Muscle layer of duodenum (tissue), 2 donors: ENCODE results near the gene KPNA5.
"Not testable (repeated sequence)": the region's sequence is repeated elsewhere in the genome, so short reads cannot be mapped to it uniquely, and the experiment has no call there.

Source experiments
- H3K27ac ChIP-seq: one replicate; pipeline ENCODE4 v1.7.0; 2013; ENCODE audit warnings: mild to moderate bottlenecking, low read length
- H3K27me3 ChIP-seq: one replicate; pipeline ENCODE4 v1.7.0; 2013; ENCODE audit warnings: low read depth, mild to moderate bottlenecking, control low read depth, low read length
- H3K36me3 ChIP-seq, 2 donors: one replicate each; pipeline ENCODE4 v1.7.0; 2013; ENCODE audit warnings: low read length in 2 of 2, control low read depth in 1 of 2, mild to moderate bottlenecking in 1 of 2; ENCODE audit not compliant: insufficient read depth in 2 of 2, control insufficient read depth in 1 of 2
- H3K4me1 ChIP-seq, 2 donors: one replicate each; pipeline ENCODE4 v1.7.0; 2013; ENCODE audit warnings: low read length in 2 of 2, mild to moderate bottlenecking in 2 of 2, control low read depth in 1 of 2, moderate library complexity in 1 of 2; ENCODE audit not compliant: insufficient read depth in 2 of 2, control insufficient read depth in 1 of 2
- H3K4me3 ChIP-seq, 2 donors: one replicate each; pipeline ENCODE4 v1.7.0; 2013; ENCODE audit warnings: low read length in 2 of 2, low read depth in 1 of 2, mild to moderate bottlenecking in 1 of 2
- H3K9me3 ChIP-seq, 2 donors: one replicate each; pipeline ENCODE4 v1.7.0; 2013; ENCODE audit warnings: low read length in 2 of 2, control low read depth in 1 of 2, mild to moderate bottlenecking in 1 of 2; ENCODE audit not compliant: control insufficient read depth in 1 of 2
- donor health status: healthy.

The KPNA5 gene

GRCh38 chr6:116680880-116681672, at the start of gene KPNA5:
Gene KPNA5, plus strand, starts transcription at chr6:116681211. Its CDS starts 124 bp downstream, at chr6:116681335.
- Histone ChIP-seq H3K27ac (peak within 1 kb of the TSS; percentile 63), H3K4me1 (peaks cover 0 to 11% of the 10 kb centered on the region in 2 donors), H3K27me3 (no peaks in the 10 kb centered on the region), H3K36me3 (no peaks in the 10 kb centered on the region), H3K4me3 (peak within 1 kb of the TSS; percentile 73 to 95), H3K9me3 (no peaks in the 10 kb centered on the region)

- Histone ChIP-seq H3K4me3 (no peak overlapping the region), H3K27me3 (no peaks in the 10 kb centered on the region), H3K4me1 (no peaks in the 10 kb centered on the region), H3K27ac (no peak overlapping the region), H3K9me3 (no peaks in the 10 kb centered on the region), H3K36me3 (peaks cover 0 to 16% of the 10 kb centered on the region in 2 donors)
These were observed 49.5 kb upstream of the KPNA5 start for GRCh38 chr6:116631379-116631990.

GRCh38 chr6:116633685-116634084, 47.3 kb upstream of the KPNA5 start:
- H3K36me3 ChIP-seq = peaks cover 0 to 16% of the 10 kb centered on the region in 2 donors
- H3K4me1 ChIP-seq = no peaks in the 10 kb centered on the region

GRCh38 chr6:116648156-116648555, 32.9 kb upstream of the KPNA5 start:
- H3K27ac ChIP-seq = no peak overlapping the region
- H3K36me3 ChIP-seq = peaks cover 10 to 16% of the 10 kb centered on the region in 2 donors
- H3K27me3 ChIP-seq = no peaks in the 10 kb centered on the region

More at GRCh38 chr6:116633685-116634084, 47.3 kb upstream of the KPNA5 start:
- H3K27ac ChIP-seq = no peak overlapping the region
- no peaks in the 10 kb centered on the region for H3K27me3 ChIP-seq
- H3K4me3 ChIP-seq = no peak overlapping the region
- no peaks in the 10 kb centered on the region for H3K9me3 ChIP-seq

GRCh38 chr6:116649129-116649528, 31.9 kb upstream of the KPNA5 start:
- Histone ChIP-seq H3K27me3 (no peaks in the 10 kb centered on the region), H3K4me3 (no peak overlapping the region), H3K27ac (no peak overlapping the region), H3K36me3 (peaks cover 10 to 16% of the 10 kb centered on the region in 2 donors), H3K4me1 (no peaks in the 10 kb centered on the region), H3K9me3 (no peaks in the 10 kb centered on the region)

More at GRCh38 chr6:116648156-116648555, 32.9 kb upstream of the KPNA5 start:
- no peak overlapping the region for H3K4me3 ChIP-seq
- H3K9me3 ChIP-seq = no peaks in the 10 kb centered on the region
- no peaks in the 10 kb centered on the region for H3K4me1 ChIP-seq

- no peak overlapping the region for H3K27ac ChIP-seq
- no peaks in the 10 kb centered on the region for H3K27me3 ChIP-seq
- no peak overlapping the region for H3K4me3 ChIP-seq
- no peaks in the 10 kb centered on the region for H3K4me1 ChIP-seq
- no peaks in the 10 kb centered on the region for H3K9me3 ChIP-seq
- H3K36me3 ChIP-seq = peaks cover 10 to 14% of the 10 kb centered on the region in 2 donors
These were observed 29.1 kb upstream of the KPNA5 start for GRCh38 chr6:116651916-116652315.

GRCh38 chr6:116661594-116661993, 19.4 kb upstream of the KPNA5 start:
- H3K4me1 ChIP-seq = peaks cover 9 to 11% of the 10 kb centered on the region in 2 donors
- H3K36me3 ChIP-seq = peaks cover 6 to 15% of the 10 kb centered on the region in 2 donors
- no peak overlapping the region for H3K4me3 ChIP-seq
- no peaks in the 10 kb centered on the region for H3K9me3 ChIP-seq
- no peaks in the 10 kb centered on the region for H3K27me3 ChIP-seq
- H3K27ac ChIP-seq = no peak overlapping the region

GRCh38 chr6:116662202-116662601, 18.8 kb upstream of the KPNA5 start:
- Histone ChIP-seq H3K36me3 (peaks cover 6 to 13% of the 10 kb centered on the region in 2 donors), H3K27me3 (no peaks in the 10 kb centered on the region), H3K27ac (no peak overlapping the region), H3K4me1 (peaks cover 14 to 15% of the 10 kb centered on the region in 2 donors), H3K4me3 (no peak overlapping the region), H3K9me3 (no peaks in the 10 kb centered on the region)

GRCh38 chr6:116663308-116663707, 17.7 kb upstream of the KPNA5 start:
- Histone ChIP-seq H3K36me3 (peaks cover 0 to 6% of the 10 kb centered on the region in 2 donors), H3K4me3 (no peak overlapping the region), H3K4me1 (peaks cover 14 to 21% of the 10 kb centered on the region in 2 donors), H3K9me3 (no peaks in the 10 kb centered on the region), H3K27me3 (no peaks in the 10 kb centered on the region), H3K27ac (no peak overlapping the region)

- H3K27ac ChIP-seq, H3K27me3 ChIP-seq, H3K4me3 ChIP-seq, H3K9me3 ChIP-seq, H3K36me3 ChIP-seq: not testable (repeated sequence)
- H3K4me1 ChIP-seq = peaks cover 14 to 21% of the 10 kb centered on the region in 2 donors
These were observed 16.8 kb upstream of the KPNA5 start for GRCh38 chr6:116664169-116664568.

- Histone ChIP-seq H3K27me3 (no peaks in the 10 kb centered on the region), H3K4me1 (peaks cover 14 to 21% of the 10 kb centered on the region in 2 donors), H3K27ac (no peak overlapping the region), H3K4me3 (no peak overlapping the region), H3K9me3 (no peaks in the 10 kb centered on the region), H3K36me3 (no peaks in the 10 kb centered on the region)
These were observed 15.5 kb upstream of the KPNA5 start for GRCh38 chr6:116665464-116665863.
